HepG2 (cell line): ENCODE measurements around the gene INTS15. TPM values are rescaled to one million over a fixed set of nuclear protein-coding genes. Genes with fewer than 3 reads are reported as not detected.

Experiments used
- CENPT ChIP-seq: sonication (generic); formaldehyde crosslinking; IDR thresholded peaks from 2 replicates; pipeline ENCODE4 v1.8.0; 2022; ENCODE audit warnings: low read depth, mild to moderate bottlenecking, moderate library complexity, missing genetic modification reagents
- CHD2 ChIP-seq: IDR thresholded peaks from 2 replicates; pipeline ENCODE4 v1.6.1; 2011; ENCODE audit warnings: low read depth, low read length, improper control_type of control experiment
- GTF3A ChIP-seq: sonication (generic); formaldehyde crosslinking; conservative IDR thresholded peaks from 2 replicates; pipeline ENCODE4 v1.4.0; 2020; ENCODE audit warnings: mild to moderate bottlenecking, missing genetic modification reagents
- HNF1A ChIP-seq, 2 experiments: sonication (generic) in 1 of 2; formaldehyde crosslinking in 1 of 2; IDR thresholded peaks; 2 replicates each; pipeline versions ENCODE4 v1.4.0 to v1.6.1; 2016 to 2020; ENCODE audit warnings: borderline replicate concordance in 1 of 2, low read depth in 1 of 2, mild to moderate bottlenecking in 1 of 2, missing genetic modification reagents in 1 of 2
- HOXA7 ChIP-seq: sonication (generic); formaldehyde crosslinking; IDR thresholded peaks from 2 replicates; pipeline ENCODE4 v1.8.1; 2022; ENCODE audit warnings: mild to moderate bottlenecking, missing genetic modification reagents, moderate library complexity
- JUNB ChIP-seq: sonication (generic); formaldehyde crosslinking; IDR thresholded peaks from 2 replicates; pipeline ENCODE4 v1.8.0; 2022; ENCODE audit warnings: missing genetic modification reagents, mild to moderate bottlenecking, borderline replicate concordance
- LBX2 ChIP-seq: sonication (generic); formaldehyde crosslinking; IDR thresholded peaks from 2 replicates; pipeline ENCODE4 v1.5.0; 2020; ENCODE audit warnings: missing genetic modification reagents, mild to moderate bottlenecking, borderline replicate concordance
- RFX1 ChIP-seq: fragments of 450-650 bp; IDR thresholded peaks from 2 replicates; pipeline ENCODE4 v1.6.1; 2017
- SP4 ChIP-seq: sonication (generic); formaldehyde crosslinking; IDR thresholded peaks from 2 replicates; pipeline ENCODE4 v1.8.1; 2023; ENCODE audit warnings: mild to moderate bottlenecking, missing genetic modification reagents
- SRSF4 ChIP-seq: fragments of 200-400 bp; formaldehyde crosslinking; IDR thresholded peaks from one replicate; pipeline ENCODE4 v1.6.1; 2018; ENCODE audit warnings: mild to moderate bottlenecking, low read depth, low read length, moderate library complexity; ENCODE audit not compliant: poor library complexity, severe bottlenecking
- TCF7 ChIP-seq: sonication (generic); IDR thresholded peaks from 2 replicates; pipeline ENCODE4 v1.6.1; 2016; ENCODE audit warnings: antibody characterized with exemption, low read depth
- TEF ChIP-seq: sonication (generic); formaldehyde crosslinking; IDR thresholded peaks from 2 replicates; pipeline ENCODE4 v1.5.0; 2020; ENCODE audit warnings: missing genetic modification reagents
- ZFP36L1 ChIP-seq: sonication (generic); formaldehyde crosslinking; IDR thresholded peaks from 2 replicates; pipeline ENCODE4 v1.8.0; 2022; ENCODE audit warnings: mild to moderate bottlenecking, missing genetic modification reagents, moderate library complexity
- ZNF124 ChIP-seq: sonication (generic); formaldehyde crosslinking; IDR thresholded peaks from 2 replicates; pipeline ENCODE4 v1.4.0; 2020; ENCODE audit warnings: missing genetic modification reagents
- ZNF232 ChIP-seq: sonication (generic); formaldehyde crosslinking; IDR thresholded peaks from 2 replicates; pipeline ENCODE4 v1.4.0; 2020; ENCODE audit warnings: missing genetic modification reagents, borderline replicate concordance
- ZNF512 ChIP-seq: sonication (generic); formaldehyde crosslinking; IDR thresholded peaks from 2 replicates; pipeline ENCODE4 v1.4.0; 2020; ENCODE audit warnings: mild to moderate bottlenecking, missing genetic modification reagents
- ZNF569 ChIP-seq: sonication (generic); formaldehyde crosslinking; IDR thresholded peaks from 2 replicates; pipeline ENCODE4 v1.5.0; 2020; ENCODE audit warnings: mild to moderate bottlenecking, missing genetic modification reagents, moderate library complexity, borderline replicate concordance
- ZNF619 ChIP-seq: sonication (generic); formaldehyde crosslinking; IDR thresholded peaks from 2 replicates; pipeline ENCODE4 v1.4.0; 2020; ENCODE audit warnings: mild to moderate bottlenecking, missing genetic modification reagents
- ZNF629 ChIP-seq: sonication (generic); formaldehyde crosslinking; conservative IDR thresholded peaks from 2 replicates; pipeline ENCODE4 v1.5.0; 2020; ENCODE audit warnings: missing genetic modification reagents
- ZNF83 ChIP-seq: sonication (generic); formaldehyde crosslinking; IDR thresholded peaks from 2 replicates; pipeline ENCODE4 v1.4.0; 2020; ENCODE audit warnings: missing genetic modification reagents, mild to moderate bottlenecking, borderline replicate concordance
- polyA plus RNA-seq, 8 experiments: library from polyadenylated mRNA; depleted of rRNA in 3 of 8; stranded (reverse) in 7 of 8; unstranded in 1 of 8; fragments of >200 nt; fragmentation: Illumina TruSeq in 4 of 8; extraction: Trizol in 4 of 8; gene quantifications; 2 replicates each; pipeline versions ENCODE4 v1.2.1 to v1.2.3, GENCODE V29; 2011 to 2016; ENCODE audit warnings: low read depth in 4 of 8, missing spikeins in 1 of 8, mixed read lengths in 1 of 8; ENCODE audit not compliant: insufficient read depth in 1 of 8
- total RNA-seq, 5 experiments: library from RNA; depleted of rRNA; stranded (reverse); fragments of >200 nt; fragmentation: Illumina TruSeq; extraction: Trizol; gene quantifications; 2 replicates each; pipeline ENCODE4 v1.2.3, GENCODE V29; 2016; ENCODE audit warnings: low read depth in 1 of 5

INTS15 gene
- total and polyA plus RNA-seq, 2 of the 13 experiments (the other 11 are each of a cell fraction or from before 2014, with no cell fraction given): 16.3 to 25.7 TPM

GRCh38 chr7:6578114-6579084 lies 11.4 kb upstream of the INTS15 start (continued):
- TF ChIP-seq ZNF512 (CRISPR knock-in tag) (no peak), ZNF124 (CRISPR knock-in tag) (no peak), ZNF619 (no peak), HOXA7 (CRISPR knock-in tag) (no peak), ZNF629 (CRISPR knock-in tag) (no peak), JUNB (no peak), ZNF569 (CRISPR knock-in tag) (no peak), RFX1 (no peak), TEF (CRISPR knock-in tag) (no peak), LBX2 (CRISPR knock-in tag) (no peak), GTF3A (CRISPR knock-in tag) (no peak), ZNF83 (CRISPR knock-in tag) (no peak), CENPT (no peak), SP4 (CRISPR knock-in tag) (peak; percentile 57), ZFP36L1 (CRISPR knock-in tag) (no peak), HNF1A (IDR thresholded peaks at IDR 0.05; ENCODE audit: low read depth) (peak; percentile 61; the same call in 1 of the 2 replicates), HNF1A (CRISPR knock-in tag; IDR thresholded peaks at IDR 0.05; ENCODE audit: borderline replicate concordance) (peak; percentile 82; the same call in 1 of the 2 replicates), ZNF232 (CRISPR knock-in tag) (no peak), CHD2 (no peak), SRSF4 (no peak), TCF7 (peak; percentile 62)
